Hepatocyte (in vitro differentiated cells): ENCODE results near the gene ALG6. TPM values are rescaled to one million over a fixed set of nuclear protein-coding genes. Genes with fewer than 3 reads are reported as not detected.

ENCODE experiments used
- DNase-seq: peaks from one replicate; pipeline ENCODE4 v3.0.0-alpha.2; 2016; ENCODE audit warnings: low spot score
- H2AFZ ChIP-seq: fragments of 200-600 bp; sonication (generic); 2 replicates; pipeline ENCODE4 v1.6.0; 2016; ENCODE audit warnings: antibody characterized with exemption, mild to moderate bottlenecking
- H3K27ac ChIP-seq: fragments of 200-600 bp; sonication (generic); 2 replicates; pipeline ENCODE4 v1.5.1; 2016; ENCODE audit warnings: mild to moderate bottlenecking
- H3K27me3 ChIP-seq: fragments of 200-600 bp; sonication (generic); 2 replicates; pipeline ENCODE4 v1.6.1; 2016
- H3K36me3 ChIP-seq: fragments of 200-600 bp; sonication (generic); replicated peaks from 2 replicates; pipeline ENCODE4 v1.5.1; 2016; ENCODE audit warnings: low read depth; ENCODE audit not compliant: insufficient read depth
- H3K4me1 ChIP-seq: fragments of 200-600 bp; sonication (generic); 2 replicates; pipeline ENCODE4 v1.5.1; 2016; ENCODE audit warnings: mild to moderate bottlenecking, moderate library complexity; ENCODE audit not compliant: insufficient read depth
- H3K4me2 ChIP-seq: fragments of 200-600 bp; sonication (generic); 2 replicates; pipeline ENCODE4 v1.6.0; 2016
- H3K4me3 ChIP-seq: fragments of 200-600 bp; sonication (generic); 2 replicates; pipeline ENCODE4 v1.5.1; 2016; ENCODE audit warnings: mild to moderate bottlenecking
- H3K79me2 ChIP-seq: fragments of 200-600 bp; sonication (generic); 2 replicates; pipeline ENCODE4 v1.6.0; 2017; ENCODE audit warnings: mild to moderate bottlenecking
- H3K9me2 ChIP-seq: fragments of 200-600 bp; sonication (generic); replicated peaks from 2 replicates; pipeline ENCODE4 v1.6.0; 2017; ENCODE audit warnings: mild to moderate bottlenecking; ENCODE audit not compliant: insufficient read depth
- H3K9me3 ChIP-seq: fragments of 200-600 bp; sonication (generic); 2 replicates; pipeline ENCODE4 v1.5.1; 2016; ENCODE audit warnings: low read depth, mild to moderate bottlenecking
- H4K20me1 ChIP-seq: fragments of 200-600 bp; sonication (generic); 2 replicates; pipeline ENCODE4 v1.6.0; 2016; ENCODE audit warnings: mild to moderate bottlenecking; ENCODE audit not compliant: insufficient read depth, poor library complexity, severe bottlenecking
- EZH2 ChIP-seq: fragments of 200-600 bp; sonication (generic); IDR thresholded peaks from 2 replicates; pipeline ENCODE4 v1.6.1; 2016; ENCODE audit warnings: antibody characterized with exemption, mild to moderate bottlenecking, borderline replicate concordance
- EZH2phosphoT487 ChIP-seq: fragments of 200-600 bp; sonication (generic); IDR thresholded peaks from one replicate; pipeline ENCODE4 v1.6.1; 2018; ENCODE audit warnings: antibody characterized with exemption, mild to moderate bottlenecking, low read depth, moderate library complexity; ENCODE audit not compliant: unreplicated experiment, severe bottlenecking
- WGBS: methylation state at CpG from one replicate; pipeline ENCODE4 v1.1.6; 2016; ENCODE audit warnings: low lambda C conversion rate; ENCODE audit errors: missing lambda C conversion rate; 5-methylcytosine and 5-hydroxymethylcytosine counted together
- polyA plus RNA-seq: library from polyadenylated mRNA; unstranded; fragments of >200 nt; fragmentation: Nextera tagmentation; extraction: Ambion mirVana; gene quantifications from 2 replicates; pipeline ENCODE4 v1.2.1, GENCODE V29; 2016
- total RNA-seq: library from RNA; depleted of rRNA; stranded (reverse); fragments of >200 nt; gene quantifications from 2 replicates; pipeline ENCODE4 v1.2.3, GENCODE V29; 2014
- TF ChIP-seq, protein P1 (sequence below): fragments of 200-600 bp; sonication (generic); IDR thresholded peaks from 2 replicates; pipeline ENCODE4 v1.5.1; 2016; ENCODE audit warnings: antibody characterized with exemption, mild to moderate bottlenecking; ENCODE audit not compliant: poor library complexity

Gene ALG6
- total and polyA plus RNA-seq, 2 experiments from 2014 or later, result 12.4 to 20.7 TPM

DNA sequence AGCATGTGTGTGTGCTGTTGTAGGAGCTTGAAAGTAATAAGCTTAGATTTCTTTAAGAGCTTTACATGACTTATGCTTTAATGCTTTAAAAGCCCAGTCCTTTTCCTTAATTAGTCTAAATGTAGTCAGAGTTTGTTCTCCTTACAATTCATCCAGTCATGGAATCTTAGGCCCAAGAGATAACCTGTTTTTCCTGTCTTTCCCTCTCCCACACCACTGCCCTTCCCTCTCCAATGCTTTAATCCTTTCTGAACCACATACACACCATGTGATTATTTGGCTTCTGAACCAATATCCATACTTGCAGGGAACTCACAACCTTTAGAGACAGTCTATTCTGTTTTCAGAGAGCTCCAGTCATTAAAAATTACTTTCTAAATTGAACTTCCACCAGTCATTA is 37.6 kb downstream of the ALG6 start:
- Histone ChIP-seq H3K27ac (no peak overlapping the region), H2AFZ (no peak overlapping the region), H3K4me2 (no peak overlapping the region), H3K36me3 (no peaks in the 10 kb centered on the region), H3K4me3 (no peak overlapping the region), H3K9me3 (no peaks in the 10 kb centered on the region), H3K9me2 (no peaks in the 10 kb centered on the region), H3K79me2 (no peaks in the 10 kb centered on the region), H3K27me3 (no peaks in the 10 kb centered on the region), H4K20me1 (no peaks in the 10 kb centered on the region), H3K4me1 (no peaks in the 10 kb centered on the region)
- TF ChIP-seq, protein P1, sequence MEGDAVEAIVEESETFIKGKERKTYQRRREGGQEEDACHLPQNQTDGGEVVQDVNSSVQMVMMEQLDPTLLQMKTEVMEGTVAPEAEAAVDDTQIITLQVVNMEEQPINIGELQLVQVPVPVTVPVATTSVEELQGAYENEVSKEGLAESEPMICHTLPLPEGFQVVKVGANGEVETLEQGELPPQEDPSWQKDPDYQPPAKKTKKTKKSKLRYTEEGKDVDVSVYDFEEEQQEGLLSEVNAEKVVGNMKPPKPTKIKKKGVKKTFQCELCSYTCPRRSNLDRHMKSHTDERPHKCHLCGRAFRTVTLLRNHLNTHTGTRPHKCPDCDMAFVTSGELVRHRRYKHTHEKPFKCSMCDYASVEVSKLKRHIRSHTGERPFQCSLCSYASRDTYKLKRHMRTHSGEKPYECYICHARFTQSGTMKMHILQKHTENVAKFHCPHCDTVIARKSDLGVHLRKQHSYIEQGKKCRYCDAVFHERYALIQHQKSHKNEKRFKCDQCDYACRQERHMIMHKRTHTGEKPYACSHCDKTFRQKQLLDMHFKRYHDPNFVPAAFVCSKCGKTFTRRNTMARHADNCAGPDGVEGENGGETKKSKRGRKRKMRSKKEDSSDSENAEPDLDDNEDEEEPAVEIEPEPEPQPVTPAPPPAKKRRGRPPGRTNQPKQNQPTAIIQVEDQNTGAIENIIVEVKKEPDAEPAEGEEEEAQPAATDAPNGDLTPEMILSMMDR, result no peak
- TF ChIP-seq EZH2phosphoT487 (no peak), EZH2 (no peak)
- no peak for DNase-seq

DNA sequence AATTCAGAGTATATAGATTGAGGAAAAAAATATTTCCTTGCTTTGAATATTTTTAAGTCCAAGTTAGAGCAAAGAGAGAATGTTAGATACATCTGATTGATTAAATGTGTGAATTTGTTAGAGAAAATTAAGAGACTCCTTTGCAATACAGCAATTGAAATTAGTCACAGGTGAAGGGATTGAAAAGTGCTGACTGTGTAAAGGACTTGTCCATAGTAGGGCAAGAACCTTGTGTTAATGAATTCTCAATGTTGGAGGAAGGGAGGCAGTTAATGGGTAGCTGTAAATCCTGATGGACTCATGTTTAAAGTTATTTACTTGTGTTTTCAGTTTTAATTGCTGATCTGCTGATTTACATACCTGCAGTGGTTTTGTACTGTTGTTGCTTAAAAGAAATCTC is 38.6 kb downstream of the ALG6 start:
- Histone ChIP-seq H3K36me3 (no peaks in the 10 kb centered on the region), H3K4me1 (no peaks in the 10 kb centered on the region), H3K9me2 (no peaks in the 10 kb centered on the region), H3K4me2 (no peak overlapping the region), H3K79me2 (no peaks in the 10 kb centered on the region), H3K9me3 (no peaks in the 10 kb centered on the region), H3K27me3 (no peaks in the 10 kb centered on the region), H3K4me3 (no peak overlapping the region), H4K20me1 (no peaks in the 10 kb centered on the region), H2AFZ (no peak overlapping the region), H3K27ac (no peak overlapping the region)
- no peak for DNase-seq
- TF ChIP-seq, protein P1, result no peak
- no peak for TF ChIP-seq EZH2phosphoT487

DNA sequence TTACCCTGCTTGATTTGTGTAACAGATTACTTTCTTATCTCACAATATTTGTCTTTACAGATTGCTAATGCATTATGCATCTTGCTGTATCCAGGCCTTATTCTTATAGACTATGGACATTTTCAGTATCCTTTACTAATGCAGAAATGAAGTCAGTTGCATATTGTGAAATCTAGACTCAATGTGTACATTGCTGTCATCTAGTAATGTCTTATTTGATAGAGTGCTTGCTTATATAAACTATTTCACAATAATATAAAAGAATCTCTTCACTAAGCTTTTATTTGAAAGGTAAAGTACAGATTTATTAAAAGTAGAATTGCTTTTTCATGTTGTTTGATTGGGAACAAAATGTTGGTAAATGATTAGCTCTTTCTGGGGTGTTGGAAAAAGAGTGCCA is 39.6 kb downstream of the ALG6 start:
- no peaks in the 10 kb centered on the region for H3K4me1 ChIP-seq
- H3K27me3 ChIP-seq, result no peaks in the 10 kb centered on the region
- DNase-seq, result no peak
- H2AFZ ChIP-seq, result no peak overlapping the region
- H4K20me1 ChIP-seq, result no peaks in the 10 kb centered on the region
- H3K79me2 ChIP-seq, result no peaks in the 10 kb centered on the region
- H3K4me2 ChIP-seq, result no peak overlapping the region
- no peaks in the 10 kb centered on the region for H3K36me3 ChIP-seq
- TF ChIP-seq EZH2 (no peak), EZH2phosphoT487 (no peak)
- TF ChIP-seq, protein P1, result no peak
- H3K27ac ChIP-seq, result no peak overlapping the region
- no peaks in the 10 kb centered on the region for H3K9me2 ChIP-seq
- no peak overlapping the region for H3K4me3 ChIP-seq
- no peaks in the 10 kb centered on the region for H3K9me3 ChIP-seq

DNA sequence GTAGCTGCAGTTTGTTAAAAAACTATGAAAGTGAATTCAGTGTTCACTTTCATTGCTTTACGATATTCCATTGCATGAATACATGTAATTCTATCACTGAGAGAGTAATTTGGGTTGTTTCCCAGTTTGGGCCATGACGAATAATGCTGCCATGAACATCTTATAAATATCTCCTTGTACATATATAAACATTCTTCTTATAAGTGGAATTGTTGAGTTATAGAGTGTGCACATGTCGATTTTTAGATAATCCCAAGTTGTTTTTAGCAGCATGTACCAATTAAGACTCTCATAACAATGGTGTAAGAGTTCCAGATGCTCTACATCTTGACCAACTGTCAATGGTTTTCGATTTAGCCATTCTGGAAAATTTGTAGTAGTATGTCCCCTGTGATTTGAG is 40.9 kb downstream of the ALG6 start:
- no peak for DNase-seq
- no peaks in the 10 kb centered on the region for H3K79me2 ChIP-seq
- no peaks in the 10 kb centered on the region for H4K20me1 ChIP-seq
- H2AFZ ChIP-seq, result no peak overlapping the region
- no peaks in the 10 kb centered on the region for H3K4me1 ChIP-seq
- no peaks in the 10 kb centered on the region for H3K9me2 ChIP-seq
- no peaks in the 10 kb centered on the region for H3K9me3 ChIP-seq
- no peak overlapping the region for H3K4me3 ChIP-seq
- no peak overlapping the region for H3K4me2 ChIP-seq
- H3K27ac ChIP-seq, result no peak overlapping the region
- no peaks in the 10 kb centered on the region for H3K36me3 ChIP-seq
- 75% methylated on average over 4 of the region's 4 CpGs for WGBS
- H3K27me3 ChIP-seq, result no peaks in the 10 kb centered on the region
- TF ChIP-seq, protein P1, result no peak
